PC-3 (cell line): ENCODE results near the gene MRPS11. TPM values are rescaled to one million over a fixed set of nuclear protein-coding genes. Genes with fewer than 3 reads are reported as not detected.
A peak's percentile ranks its signal among the peaks of the same experiment; 100 is the strongest.

Experiments used
- ATAC-seq: fragments of 200-7000 bp; cut with Tn5 transposase; 2 replicates; pipeline ENCODE4 v1.9.1; 2020; ENCODE audit warnings: mild to moderate bottlenecking, moderate library complexity
- BruUV-seq: library from RNA; stranded (reverse); fragments of 400-500 nt; replicated peaks from 2 replicates; lab custom pipeline; 2021; lab: Mats Ljungman, UMichigan
- CTCF ChIA-PET: fragments of 300-600 bp; sonication (Branson Sonifier 250); formaldehyde crosslinking; loops from one replicate; lab custom pipeline; 2022; ENCODE audit warnings: antibody characterized with exemption; lab: Charles Lee
- POLR2A ChIA-PET: fragments of 300-600 bp; sonication (Branson Sonifier 250); formaldehyde crosslinking; loops from one replicate; lab custom pipeline; 2022; ENCODE audit warnings: antibody characterized with exemption; ENCODE audit not compliant: unreplicated experiment; lab: Charles Lee
- DNase-seq: peaks from one replicate; pipeline ENCODE4 v3.0.0-alpha.2; 2015
- H2AFZ ChIP-seq: fragments of 300-600 bp; sonication (generic); 2 replicates; pipeline ENCODE4 v1.6.0; 2016; ENCODE audit warnings: antibody characterized with exemption, low read length
- H3F3A ChIP-seq: fragments of 300-600 bp; sonication (generic); one replicate; pipeline ENCODE4 v1.6.0; 2017; ENCODE audit warnings: antibody characterized with exemption, low read length, control low read depth, mild to moderate bottlenecking; ENCODE audit not compliant: unreplicated experiment
- H3K27ac ChIP-seq: fragments of 300-600 bp; sonication (generic); 2 replicates; pipeline ENCODE4 v1.5.1; 2016; ENCODE audit warnings: mild to moderate bottlenecking, low read length
- H3K27me3 ChIP-seq: fragments of 300-600 bp; sonication (generic); 2 replicates; pipeline ENCODE4 v1.6.1; 2016; ENCODE audit warnings: low read length, mixed read lengths
- H3K36me3 ChIP-seq: fragments of 300-600 bp; sonication (generic); 2 replicates; pipeline ENCODE4 v1.6.1; 2016; ENCODE audit warnings: low read depth, mixed run types, low read length, mixed read lengths
- H3K4me1 ChIP-seq: fragments of 300-600 bp; sonication (generic); 2 replicates; pipeline ENCODE4 v1.5.1; 2016; ENCODE audit warnings: low read length; ENCODE audit not compliant: insufficient read depth
- H3K4me2 ChIP-seq: fragments of 300-600 bp; sonication (generic); 2 replicates; pipeline ENCODE4 v1.6.0; 2016; ENCODE audit warnings: low read length
- H3K4me3 ChIP-seq: fragments of 300-600 bp; sonication (generic); 2 replicates; pipeline ENCODE4 v1.5.1; 2016; ENCODE audit warnings: mild to moderate bottlenecking, low read length, mixed read lengths
- H3K79me2 ChIP-seq: fragments of 300-600 bp; sonication (generic); 2 replicates; pipeline ENCODE4 v1.6.1; 2017; ENCODE audit warnings: low read length, mixed read lengths
- H3K9ac ChIP-seq: fragments of 300-600 bp; sonication (generic); 2 replicates; pipeline ENCODE4 v1.6.0; 2016; ENCODE audit warnings: mild to moderate bottlenecking, low read length
- H3K9me2 ChIP-seq: fragments of 300-600 bp; sonication (generic); replicated peaks from 2 replicates; pipeline ENCODE4 v1.6.1; 2016; ENCODE audit warnings: mixed run types, low read length, mixed read lengths
- H3K9me3 ChIP-seq: fragments of 300-600 bp; sonication (generic); 2 replicates; pipeline ENCODE4 v1.6.1; 2016; ENCODE audit warnings: low read length, mixed read lengths
- H4K20me1 ChIP-seq: fragments of 300-600 bp; sonication (generic); 2 replicates; pipeline ENCODE4 v1.6.1; 2016; ENCODE audit warnings: low read length, mixed read lengths
- CTCF ChIP-seq: fragments of 300-600 bp; sonication (generic); conservative IDR thresholded peaks from 2 replicates; pipeline ENCODE4 v1.5.1; 2017; ENCODE audit warnings: antibody characterized with exemption, low read depth, mild to moderate bottlenecking, low read length
- EZH2 ChIP-seq: fragments of 300-600 bp; sonication (generic); IDR thresholded peaks from one replicate; pipeline ENCODE4 v1.6.1; 2017; ENCODE audit warnings: antibody characterized with exemption, mild to moderate bottlenecking, low read length; ENCODE audit not compliant: unreplicated experiment
- EZH2phosphoT487 ChIP-seq: fragments of 300-600 bp; sonication (generic); IDR thresholded peaks from 2 replicates; pipeline ENCODE4 v1.6.1; 2018; ENCODE audit warnings: mild to moderate bottlenecking, antibody characterized with exemption, low read length, borderline replicate concordance
- intact Hi-C: fragments of 100-400 bp; cut with micrococcal nuclease; formaldehyde crosslinking; loops from 2 replicates; pipeline ENCODE4 v1.9.0; 2023
- total RNA-seq: library from RNA; depleted of rRNA; stranded (reverse); fragments of >200 nt; gene quantifications from 2 replicates; pipeline ENCODE4 v1.2.3, GENCODE V29; 2014

Gene MRPS11
- total RNA-seq, 1 experiment from 2014 or later: 92.7 TPM

- Histone ChIP-seq H3K79me2 (no peaks in the 10 kb centered on the region; the same call in 1 of the 2 replicates), H4K20me1 (no peaks in the 10 kb centered on the region), H3K4me1 (no peaks in the 10 kb centered on the region), H3K4me3 (no peak overlapping the region), H3K27me3 (no peaks in the 10 kb centered on the region), H3K9me3 (no peaks in the 10 kb centered on the region), H3K9ac (no peak overlapping the region), H3K4me2 (no peak overlapping the region), H3F3A (no peaks in the 10 kb centered on the region), H2AFZ (no peak overlapping the region), H3K27ac (no peak overlapping the region), H3K9me2 (no peaks in the 10 kb centered on the region), H3K36me3 (peaks cover 26% of the 10 kb centered on the region)
- CTCF ChIA-PET: no interaction called here
- no peak for TF ChIP-seq EZH2
- TF ChIP-seq CTCF: peak; percentile 67
- TF ChIP-seq EZH2phosphoT487: no peak
- BruUV-seq: no TSS peak
- ATAC-seq (peak; percentile 46; the same call in 1 of the 2 replicates), DNase-seq (peak; percentile 60)
- intact Hi-C loops: loop anchor here (1.0 kb wide), 1 partner anchor 138 kb away; no protein-coding TSS in a partner anchor
- POLR2A ChIA-PET: no interaction called here
Observed at GRCh38 chr15:88476635-88477060, 9.1 kb downstream of the MRPS11 start.

GRCh38 chr15:88477126-88477525 is 9.6 kb downstream of the MRPS11 start:
- intact Hi-C loops: no loop called here

More at GRCh38 chr15:88477126-88477525, 9.6 kb downstream of the MRPS11 start:
- Histone ChIP-seq H3K27ac (no peak overlapping the region), H2AFZ (no peak overlapping the region), H3K9me3 (no peaks in the 10 kb centered on the region), H3K4me2 (no peak overlapping the region), H3K79me2 (no peaks in the 10 kb centered on the region), H3K27me3 (no peaks in the 10 kb centered on the region), H3K36me3 (peaks cover 26% of the 10 kb centered on the region), H3K9me2 (no peaks in the 10 kb centered on the region), H3K9ac (no peak overlapping the region), H4K20me1 (no peaks in the 10 kb centered on the region), H3K4me1 (no peaks in the 10 kb centered on the region), H3K4me3 (no peak overlapping the region), H3F3A (no peaks in the 10 kb centered on the region)
- no peak for ATAC-seq
- BruUV-seq: no TSS peak
- no peak for DNase-seq
- no peak for TF ChIP-seq EZH2
- no peak for TF ChIP-seq EZH2phosphoT487
- no peak for TF ChIP-seq CTCF
- ChIA-PET CTCF (no interaction called here), POLR2A (no interaction called here)
